ENCODE data around the gene PPY.
"Not testable (repeated sequence)": the region's sequence is repeated elsewhere in the genome, so short reads cannot be mapped to it uniquely, and the experiment has no call there.

PPY gene

DNA sequence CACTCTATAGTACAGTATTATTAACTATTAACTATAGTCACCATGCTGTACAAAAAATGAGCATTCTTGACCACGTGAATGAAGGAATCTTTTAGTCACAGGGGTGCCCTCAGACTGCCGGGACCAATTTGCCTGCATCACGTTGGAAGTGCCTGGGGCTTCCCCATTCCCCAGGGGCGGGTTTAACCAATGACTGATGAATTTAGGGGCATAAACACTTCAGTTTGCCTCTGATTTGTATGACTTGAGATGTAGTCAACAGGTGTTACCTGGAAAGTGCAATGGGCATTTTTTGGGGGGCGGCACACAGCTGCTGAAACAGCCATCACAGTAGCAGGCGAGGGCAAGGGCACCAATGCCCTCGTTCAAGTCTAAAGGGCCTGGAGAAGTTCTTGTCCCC, 20.2 kb upstream of the PPY start:
- Histone ChIP-seq H3K9ac (ENCODE audit: low read length) (no peak overlapping the region), H3K4me1 (ENCODE audit: insufficient read depth, low read length, severe bottlenecking) (no peaks in the 10 kb centered on the region), H4K20me1 (ENCODE audit: insufficient read depth, low read length) (no peaks in the 10 kb centered on the region), H3K4me2 (ENCODE audit: low read length) (no peak overlapping the region), H3F3A (ENCODE audit: insufficient read depth, low read length) (no peaks in the 10 kb centered on the region), H3K9me3 (ENCODE audit: low read length) (no peaks in the 10 kb centered on the region), H3K9me2 (ENCODE audit: low read depth, low read length) (no peaks in the 10 kb centered on the region), H2AFZ (ENCODE audit: low read length) (no peak overlapping the region), H3K27ac (ENCODE audit: low read depth, low read length, poor library complexity, severe bottlenecking) (no peak overlapping the region), H3K36me3 (ENCODE audit: insufficient read depth, low read length) (no peaks in the 10 kb centered on the region), H3K79me2 (ENCODE audit: insufficient read depth, low read length) (no peaks in the 10 kb centered on the region), H3K27me3 (ENCODE audit: insufficient read depth, low read length) (0 out of 2 replicates have a peak, but pooled peaks cover 4% of the 10 kb centered on the region), H3K4me3 (ENCODE audit: low read depth, low read length, poor library complexity, severe bottlenecking) (no peak overlapping the region)
- TF ChIP-seq, protein P1, sequence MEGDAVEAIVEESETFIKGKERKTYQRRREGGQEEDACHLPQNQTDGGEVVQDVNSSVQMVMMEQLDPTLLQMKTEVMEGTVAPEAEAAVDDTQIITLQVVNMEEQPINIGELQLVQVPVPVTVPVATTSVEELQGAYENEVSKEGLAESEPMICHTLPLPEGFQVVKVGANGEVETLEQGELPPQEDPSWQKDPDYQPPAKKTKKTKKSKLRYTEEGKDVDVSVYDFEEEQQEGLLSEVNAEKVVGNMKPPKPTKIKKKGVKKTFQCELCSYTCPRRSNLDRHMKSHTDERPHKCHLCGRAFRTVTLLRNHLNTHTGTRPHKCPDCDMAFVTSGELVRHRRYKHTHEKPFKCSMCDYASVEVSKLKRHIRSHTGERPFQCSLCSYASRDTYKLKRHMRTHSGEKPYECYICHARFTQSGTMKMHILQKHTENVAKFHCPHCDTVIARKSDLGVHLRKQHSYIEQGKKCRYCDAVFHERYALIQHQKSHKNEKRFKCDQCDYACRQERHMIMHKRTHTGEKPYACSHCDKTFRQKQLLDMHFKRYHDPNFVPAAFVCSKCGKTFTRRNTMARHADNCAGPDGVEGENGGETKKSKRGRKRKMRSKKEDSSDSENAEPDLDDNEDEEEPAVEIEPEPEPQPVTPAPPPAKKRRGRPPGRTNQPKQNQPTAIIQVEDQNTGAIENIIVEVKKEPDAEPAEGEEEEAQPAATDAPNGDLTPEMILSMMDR (IDR thresholded peaks at IDR 0.05; ENCODE audit: low read length) = no peak
- no peak for TF ChIP-seq EZH2 (IDR thresholded peaks at IDR 0.05; ENCODE audit: borderline replicate concordance, low read length)

DNA sequence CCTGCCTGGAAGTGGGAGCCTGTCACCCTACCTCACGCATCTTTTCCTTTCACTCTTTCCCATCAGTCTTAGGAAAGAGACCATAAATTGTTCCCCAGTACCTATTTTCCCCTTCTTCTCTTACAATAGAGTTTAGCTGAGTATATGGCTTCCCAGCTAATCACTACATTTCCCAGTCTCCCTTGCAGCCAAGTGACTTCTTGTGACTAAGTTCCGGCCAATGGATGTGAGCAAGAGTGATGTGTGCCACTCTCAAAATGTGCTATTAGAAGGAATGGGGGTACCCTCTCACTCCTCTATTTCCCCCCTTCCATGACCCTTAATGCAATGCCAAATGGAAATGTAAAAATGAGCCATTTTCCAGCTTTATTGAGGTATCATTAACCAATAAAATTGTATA, 19.7 kb upstream of the PPY start:
- Histone ChIP-seq H4K20me1 (ENCODE audit: insufficient read depth, low read length) (no peaks in the 10 kb centered on the region), H3K9ac (ENCODE audit: low read length) (no peak overlapping the region), H3F3A (ENCODE audit: insufficient read depth, low read length) (no peaks in the 10 kb centered on the region), H3K4me3 (ENCODE audit: low read depth, low read length, poor library complexity, severe bottlenecking) (no peak overlapping the region), H2AFZ (ENCODE audit: low read length) (no peak overlapping the region), H3K27me3 (ENCODE audit: insufficient read depth, low read length) (0 out of 2 replicates have a peak, but pooled peaks cover 4% of the 10 kb centered on the region), H3K27ac (ENCODE audit: low read depth, low read length, poor library complexity, severe bottlenecking) (no peak overlapping the region), H3K9me3 (ENCODE audit: low read length) (no peaks in the 10 kb centered on the region), H3K36me3 (ENCODE audit: insufficient read depth, low read length) (no peaks in the 10 kb centered on the region), H3K79me2 (ENCODE audit: insufficient read depth, low read length) (no peaks in the 10 kb centered on the region), H3K4me2 (ENCODE audit: low read length) (no peak overlapping the region), H3K4me1 (ENCODE audit: insufficient read depth, low read length, severe bottlenecking) (no peaks in the 10 kb centered on the region), H3K9me2 (ENCODE audit: low read depth, low read length) (no peaks in the 10 kb centered on the region)
- no peak for TF ChIP-seq EZH2 (IDR thresholded peaks at IDR 0.05; ENCODE audit: borderline replicate concordance, low read length)
- TF ChIP-seq, protein P1 (IDR thresholded peaks at IDR 0.05; ENCODE audit: low read length) = no peak

DNA sequence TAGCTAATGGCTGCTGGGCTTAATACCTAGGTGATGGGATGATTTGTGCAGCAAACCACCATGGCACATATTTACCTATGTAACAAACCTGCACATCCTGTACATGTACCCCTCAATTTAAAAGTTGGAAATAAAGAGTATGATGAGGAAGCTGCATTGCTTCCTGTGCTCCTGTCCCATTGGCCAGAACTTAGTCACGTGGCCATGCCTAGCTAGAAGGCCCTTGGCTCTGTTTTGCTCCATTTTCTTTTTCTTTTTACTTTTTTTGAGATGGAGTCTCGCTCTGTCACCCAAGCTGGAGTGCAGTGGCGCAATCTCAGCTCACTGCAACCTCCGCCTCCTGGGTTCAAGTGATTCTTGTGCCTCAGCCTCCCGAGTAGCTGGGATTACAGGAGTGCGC, 19.0 kb upstream of the PPY start:
- not testable (repeated sequence) for H3K9me2 ChIP-seq (ENCODE audit: low read depth, low read length); H3K9me3 ChIP-seq (ENCODE audit: low read length); H3K4me1 ChIP-seq (ENCODE audit: insufficient read depth, low read length, severe bottlenecking); H3K4me2 ChIP-seq (ENCODE audit: low read length); H4K20me1 ChIP-seq (ENCODE audit: insufficient read depth, low read length); H3K27me3 ChIP-seq (ENCODE audit: insufficient read depth, low read length); H3K27ac ChIP-seq (ENCODE audit: low read depth, low read length, poor library complexity, severe bottlenecking); H3K9ac ChIP-seq (ENCODE audit: low read length); H3K4me3 ChIP-seq (ENCODE audit: low read depth, low read length, poor library complexity, severe bottlenecking); H3K36me3 ChIP-seq (ENCODE audit: insufficient read depth, low read length); H3K79me2 ChIP-seq (ENCODE audit: insufficient read depth, low read length); H3F3A ChIP-seq (ENCODE audit: insufficient read depth, low read length); H2AFZ ChIP-seq (ENCODE audit: low read length)

DNA sequence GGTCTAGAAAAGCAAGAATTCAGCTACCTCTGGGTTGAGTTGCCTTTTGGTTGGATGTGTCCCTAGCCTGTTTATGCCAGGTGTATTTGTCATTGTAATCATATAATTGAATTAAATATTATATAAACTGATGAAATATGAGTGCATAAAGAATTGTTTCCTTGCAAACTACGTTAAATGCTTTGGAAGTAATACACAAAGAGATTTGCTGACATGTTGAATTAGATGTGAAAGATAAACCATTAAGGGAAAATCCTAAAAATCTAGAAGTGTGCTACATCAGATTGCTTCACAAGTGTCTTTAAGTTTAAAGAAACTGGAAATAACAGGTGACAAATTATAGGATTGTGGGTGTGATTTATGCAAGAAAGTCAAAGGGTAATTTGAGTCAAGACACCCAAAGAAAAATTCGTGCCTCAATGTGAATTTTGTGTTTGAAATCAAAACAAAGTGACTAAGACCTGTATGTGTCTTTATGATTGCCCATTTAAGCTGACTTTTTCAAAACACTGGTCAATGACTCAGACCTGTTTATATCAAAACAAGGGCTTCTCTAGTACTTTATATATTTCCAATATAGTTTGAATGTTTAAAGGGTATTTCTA, 16.6 kb upstream of the PPY start:
- Histone ChIP-seq H3K4me3 (ENCODE audit: low read depth, low read length, poor library complexity, severe bottlenecking) (no peak overlapping the region), H3F3A (ENCODE audit: insufficient read depth, low read length) (no peaks in the 10 kb centered on the region), H3K4me1 (ENCODE audit: insufficient read depth, low read length, severe bottlenecking) (no peaks in the 10 kb centered on the region), H3K9me3 (ENCODE audit: low read length) (no peaks in the 10 kb centered on the region), H3K4me2 (ENCODE audit: low read length) (no peak overlapping the region), H3K36me3 (ENCODE audit: insufficient read depth, low read length) (no peaks in the 10 kb centered on the region), H3K27ac (ENCODE audit: low read depth, low read length, poor library complexity, severe bottlenecking) (no peak overlapping the region), H3K9ac (ENCODE audit: low read length) (no peak overlapping the region), H3K9me2 (ENCODE audit: low read depth, low read length) (no peaks in the 10 kb centered on the region), H2AFZ (ENCODE audit: low read length) (no peak overlapping the region), H3K79me2 (ENCODE audit: insufficient read depth, low read length) (no peaks in the 10 kb centered on the region), H3K27me3 (ENCODE audit: insufficient read depth, low read length) (no peaks in the 10 kb centered on the region), H4K20me1 (ENCODE audit: insufficient read depth, low read length) (no peaks in the 10 kb centered on the region)
- TF ChIP-seq, protein P1 (IDR thresholded peaks at IDR 0.05; ENCODE audit: low read length) = no peak
- no peak for TF ChIP-seq EZH2 (IDR thresholded peaks at IDR 0.05; ENCODE audit: borderline replicate concordance, low read length)
